NCI-H2196 (cell line): Measurements from ENCODE around the gene PPP3CA.
"Not testable (repeated sequence)": the region's sequence is repeated elsewhere in the genome, so short reads cannot be mapped to it uniquely, and the experiment has no call there.

Source experiments
- DNase-seq: peaks from one replicate; lab custom pipeline; 2025; ENCODE audit not compliant: unreplicated experiment; lab: John Stamatoyannopoulos, UW

PPP3CA gene

DNA sequence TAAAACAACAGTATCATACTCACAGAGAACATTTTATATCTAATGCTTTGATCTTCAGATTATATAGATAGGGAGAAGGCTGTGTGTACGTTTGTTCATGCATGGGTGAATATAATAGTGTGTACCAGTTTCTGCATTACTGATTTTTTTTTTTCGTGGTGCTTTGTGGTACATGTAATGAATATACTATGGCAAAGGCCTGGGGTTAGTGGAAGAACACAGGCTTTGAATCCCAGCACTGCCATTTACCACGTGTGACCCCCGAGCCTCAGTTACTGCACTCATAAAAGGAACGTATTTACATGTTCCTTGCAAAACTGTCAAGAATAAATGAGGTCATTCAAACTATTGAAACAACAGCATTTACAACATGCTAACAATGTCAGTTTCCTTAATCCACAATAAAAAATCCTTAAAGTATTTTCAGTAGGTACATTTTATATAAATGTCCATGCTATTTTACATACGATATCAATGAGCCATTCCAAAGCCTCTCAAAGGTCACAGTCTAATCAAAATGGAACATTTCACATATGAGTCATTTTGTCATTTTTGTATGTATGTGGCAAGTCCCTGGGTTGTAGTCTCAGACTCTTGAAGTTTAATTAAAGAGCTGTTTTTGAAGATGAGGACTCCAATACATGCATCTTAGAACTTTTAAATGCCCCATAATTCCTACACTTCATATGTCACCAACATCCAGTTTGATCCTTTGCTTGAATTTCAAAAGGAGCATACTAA, 242.8 kb downstream of the PPP3CA start:
- no peak for DNase-seq

DNA sequence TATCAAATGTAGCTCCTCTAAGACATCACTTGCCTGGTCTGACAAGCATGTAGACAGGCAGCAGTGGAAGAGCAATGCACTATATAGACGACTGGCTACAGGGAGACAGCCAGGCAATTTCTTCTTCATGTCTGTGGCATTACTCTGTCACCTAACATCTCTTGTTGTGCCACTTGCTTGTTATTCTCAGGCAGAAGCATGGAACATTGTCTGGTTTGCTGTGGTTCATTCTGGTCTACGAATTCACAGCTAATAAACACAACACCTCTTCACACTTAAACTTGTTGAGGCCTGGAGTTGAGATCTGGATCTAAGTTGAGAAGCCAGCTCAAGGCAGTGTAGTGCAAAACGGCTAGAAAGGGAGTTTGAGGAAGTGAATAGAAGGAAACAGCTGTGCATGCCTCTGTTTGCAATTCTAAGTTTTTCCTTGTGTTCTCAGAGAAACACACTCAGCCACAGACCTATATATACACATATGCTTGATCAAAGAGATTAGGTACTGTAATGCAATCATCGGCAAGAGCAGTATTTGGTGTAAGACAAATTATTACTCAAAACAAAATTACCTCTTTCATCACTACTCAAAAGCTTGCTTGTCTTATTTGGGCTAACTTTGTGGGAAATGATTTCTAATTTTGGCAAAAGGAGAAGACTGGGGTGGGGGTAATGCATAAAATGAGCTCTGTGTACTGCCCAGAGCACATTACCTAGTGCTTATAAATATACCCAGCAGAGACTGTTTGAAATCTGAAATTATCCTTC, 243.8 kb downstream of the PPP3CA start:
- no peak for DNase-seq

DNA sequence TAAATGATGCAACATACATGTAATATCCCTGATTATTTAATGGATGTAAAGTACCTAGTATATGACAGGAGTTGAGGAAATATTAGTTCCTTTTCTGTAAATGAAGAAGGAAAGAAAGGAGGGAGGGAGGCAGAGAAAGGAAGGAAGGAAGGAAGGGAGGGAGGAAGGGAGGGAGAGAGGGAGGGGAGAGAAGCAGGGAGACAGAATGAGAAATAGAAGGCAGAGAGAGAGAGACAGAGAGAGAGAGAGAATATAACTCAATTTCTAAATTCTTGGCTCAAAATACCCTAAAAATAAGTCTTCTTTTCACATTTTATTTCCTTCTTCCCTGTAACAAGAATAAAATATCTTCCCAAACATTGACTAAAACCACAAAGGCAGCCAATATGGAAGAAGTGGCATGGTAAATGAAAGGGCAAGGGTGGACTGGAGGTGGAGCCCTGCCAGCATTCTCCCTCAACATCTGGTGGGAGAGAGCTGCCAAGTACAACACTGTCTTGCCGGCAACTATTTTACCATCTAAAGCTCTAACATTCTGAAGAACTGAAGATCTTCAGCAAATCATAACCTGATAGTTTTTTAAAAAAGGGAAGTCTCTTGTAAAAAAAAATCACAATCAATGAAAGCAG, 245.1 kb downstream of the PPP3CA start:
- peak; percentile 17 for DNase-seq

GRCh38 chr4:101101072-101101471, 246.3 kb downstream of the PPP3CA start:
- no peak for DNase-seq

- DNase-seq, result no peak
Observed at GRCh38 chr4:101098666-101099400, 248.5 kb downstream of the PPP3CA start.

DNA sequence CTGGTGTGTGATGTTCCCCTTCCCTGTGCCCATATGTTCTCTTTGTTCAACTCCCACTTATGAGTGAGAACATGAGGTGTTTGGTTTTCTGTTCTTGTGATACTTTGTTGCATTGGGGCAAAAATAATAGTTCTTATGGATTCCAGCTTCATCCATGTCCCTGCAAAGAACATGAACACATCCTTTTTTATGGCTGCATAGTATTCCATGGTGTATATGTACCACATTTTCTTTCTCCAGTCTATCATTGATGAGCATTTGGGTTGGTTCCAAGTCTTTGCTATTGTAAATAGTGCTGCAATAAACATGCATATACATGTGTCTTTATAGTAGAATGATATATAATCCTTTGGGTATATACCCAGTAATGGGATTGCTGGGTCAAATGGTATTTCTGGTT, 254.7 kb downstream of the PPP3CA start:
- DNase-seq, result not testable (repeated sequence)

- no peak for DNase-seq
Observed at GRCh38 chr4:101089168-101089567, 258.2 kb downstream of the PPP3CA start.

- DNase-seq, result no peak
Observed at GRCh38 chr4:101086801-101087586, 260.3 kb downstream of the PPP3CA start.

DNA sequence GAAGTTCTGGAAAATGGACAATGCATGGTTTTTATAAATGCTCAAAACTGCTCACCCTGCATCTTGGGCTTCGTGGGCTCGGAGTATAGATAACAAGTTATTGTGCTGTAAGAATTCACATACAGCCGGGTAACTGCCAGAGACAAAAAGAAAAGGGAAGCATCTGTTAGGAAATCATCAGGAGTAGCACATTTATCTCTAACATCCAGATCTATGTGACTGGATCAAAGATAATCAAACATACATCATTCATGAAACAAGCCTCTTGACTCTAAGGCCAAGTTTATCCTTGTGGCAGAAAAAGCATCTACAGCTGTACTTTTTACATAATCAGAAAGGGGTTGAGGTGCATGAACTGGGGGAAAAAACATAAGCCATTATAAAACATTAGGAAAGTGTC, 264.2 kb downstream of the PPP3CA start:
- DNase-seq, result no peak

DNA sequence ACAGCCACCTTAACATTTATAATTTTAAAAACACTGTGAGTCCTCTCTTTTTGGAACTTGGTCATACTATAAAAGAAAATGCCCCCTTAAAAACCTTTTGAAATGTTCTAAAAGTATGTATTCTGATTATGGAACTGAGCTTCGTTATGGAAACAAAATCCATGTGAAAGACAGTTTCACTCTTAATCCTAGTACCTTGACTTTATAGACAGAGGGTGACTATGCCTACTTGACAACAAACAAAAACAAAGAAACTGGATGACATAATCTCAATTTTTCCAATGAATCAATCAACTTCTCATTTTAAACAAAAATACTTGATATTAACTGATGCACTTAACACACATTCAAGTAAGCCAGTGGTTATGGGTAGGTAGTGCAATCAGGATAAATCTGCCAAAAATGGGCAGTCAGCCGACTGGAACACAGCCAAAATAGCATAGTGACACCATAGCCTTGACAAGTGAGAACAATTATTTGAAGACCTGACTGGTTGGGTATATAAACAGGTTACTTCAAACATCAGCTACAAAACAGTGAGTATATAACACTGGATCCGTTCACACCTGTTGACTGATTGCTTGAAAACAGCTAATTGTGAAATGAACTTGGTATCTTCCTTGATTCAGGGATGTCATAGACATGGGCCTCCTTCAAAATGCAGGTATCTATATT, 265.5 kb downstream of the PPP3CA start:
- peak; percentile 4 for DNase-seq

- no peak for DNase-seq
Observed at GRCh38 chr4:101081166-101081565, 266.2 kb downstream of the PPP3CA start.

- no peak for DNase-seq
Observed at GRCh38 chr4:101078950-101079349, 268.4 kb downstream of the PPP3CA start.

DNA sequence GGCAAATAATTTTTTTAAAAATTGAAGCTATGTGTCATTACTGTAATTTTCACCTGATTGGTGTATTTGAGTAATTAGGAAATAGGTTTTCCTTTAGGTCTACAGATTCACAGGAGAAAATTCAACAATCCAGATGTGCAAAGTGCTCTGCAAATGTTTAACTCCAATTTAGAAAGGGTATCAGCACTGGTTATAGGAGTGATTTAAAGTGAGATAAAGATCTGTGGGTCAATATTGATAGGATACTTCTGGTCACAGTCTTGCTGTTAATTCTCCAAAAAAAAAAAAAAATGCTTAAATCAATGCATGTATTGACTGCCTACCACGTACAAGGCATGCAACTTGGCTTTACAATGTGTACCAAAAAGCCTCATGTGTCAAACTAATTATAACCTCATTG, 271.3 kb downstream of the PPP3CA start:
- DNase-seq, result no peak

DNA sequence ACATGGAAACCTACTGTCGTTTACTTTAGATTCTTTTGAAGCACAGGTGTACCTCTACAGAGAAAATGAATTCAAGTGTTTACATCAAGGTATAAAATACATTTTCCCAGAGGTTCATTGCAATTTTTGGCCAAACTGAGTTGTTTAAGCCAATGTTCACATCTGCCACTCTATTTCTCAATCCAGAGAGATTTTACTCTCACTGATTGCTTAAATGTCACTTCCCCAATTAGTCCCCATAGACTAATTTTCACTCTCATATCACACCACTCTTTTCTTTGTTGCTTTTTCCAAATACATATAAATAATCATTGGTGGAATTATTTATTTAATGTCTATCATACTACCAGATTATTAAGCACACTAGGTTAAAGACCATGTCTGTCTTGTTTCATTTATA, 271.8 kb downstream of the PPP3CA start:
- no peak for DNase-seq

- no peak for DNase-seq
Observed at GRCh38 chr4:101074326-101074725, 273.0 kb downstream of the PPP3CA start.

DNA sequence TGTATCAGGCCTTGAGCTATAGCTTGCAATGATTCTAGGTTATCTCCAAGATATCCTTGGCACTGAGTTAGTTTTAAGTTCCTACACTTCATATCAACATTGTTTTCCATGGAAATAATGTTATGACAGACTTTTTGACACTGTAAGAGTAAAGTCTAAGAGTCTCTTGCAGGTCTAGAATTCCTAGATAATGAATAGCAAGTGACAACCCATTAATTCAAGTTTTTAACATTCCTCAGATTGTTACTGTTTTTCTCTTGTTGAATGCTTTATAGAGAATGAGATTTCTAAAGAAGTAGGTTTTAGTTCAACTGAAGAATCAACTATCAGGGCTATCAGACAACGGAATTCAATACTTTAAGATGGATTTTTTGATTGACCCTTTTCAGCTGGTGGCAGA, 276.1 kb downstream of the PPP3CA start:
- DNase-seq, result no peak

DNA sequence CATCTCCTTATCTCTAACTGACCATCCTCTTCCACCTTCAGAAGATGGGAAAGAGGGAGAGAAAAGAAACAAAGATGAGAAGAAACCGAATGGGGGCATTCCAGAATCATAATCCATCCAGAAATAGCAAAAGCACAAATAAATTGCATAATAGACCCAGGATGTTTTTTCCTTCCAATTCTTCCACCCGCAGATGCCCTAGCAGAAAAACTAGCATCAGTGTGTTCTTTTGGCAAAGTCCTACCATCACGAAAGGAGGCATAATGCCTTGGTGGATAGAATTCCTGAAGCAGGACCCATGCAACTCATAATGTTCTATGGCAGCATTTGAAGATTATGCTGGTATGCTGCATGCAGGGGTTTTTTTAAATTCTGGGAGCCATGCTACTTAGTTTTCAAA, 279.2 kb downstream of the PPP3CA start:
- no peak for DNase-seq

- DNase-seq, result no peak
Observed at GRCh38 chr4:101067383-101067782, 279.9 kb downstream of the PPP3CA start.

- DNase-seq, result no peak
Observed at GRCh38 chr4:101066626-101067170, 280.6 kb downstream of the PPP3CA start.
